Glutamatergic neuron (in vitro differentiated cells): ENCODE measurements around the gene SCPEP1. TPM values are rescaled to one million over a fixed set of nuclear protein-coding genes. Genes with fewer than 3 reads are reported as not detected.
A peak's percentile ranks its signal among the peaks of the same experiment; 100 is the strongest.

Experiments used
- DNase-seq: peaks from one replicate; pipeline ENCODE4 v3.0.0; 2022
- H3K27ac Mint-ChIP-seq: one replicate; pipeline ENCODE4 v1.8.0; 2020; ENCODE audit warnings: mild to moderate bottlenecking, mixed read lengths, inconsistent platforms; ENCODE audit not compliant: unreplicated experiment
- H3K27me3 Mint-ChIP-seq: one replicate; pipeline ENCODE4 v1.8.0; 2020; ENCODE audit warnings: mild to moderate bottlenecking, moderate library complexity, mixed read lengths, inconsistent platforms; ENCODE audit not compliant: unreplicated experiment
- H3K36me3 Mint-ChIP-seq: one replicate; pipeline ENCODE4 v1.8.0; 2020; ENCODE audit warnings: mild to moderate bottlenecking, mixed read lengths, inconsistent platforms; ENCODE audit not compliant: unreplicated experiment
- H3K4me1 Mint-ChIP-seq: one replicate; pipeline ENCODE4 v1.8.0; 2020; ENCODE audit warnings: mild to moderate bottlenecking, low read depth, mixed read lengths, inconsistent platforms; ENCODE audit not compliant: unreplicated experiment
- H3K4me3 Mint-ChIP-seq: one replicate; pipeline ENCODE4 v1.8.0; 2020; ENCODE audit warnings: mild to moderate bottlenecking, mixed read lengths, inconsistent platforms; ENCODE audit not compliant: unreplicated experiment
- H3K9me3 Mint-ChIP-seq: one replicate; pipeline ENCODE4 v1.8.0; 2020; ENCODE audit warnings: mild to moderate bottlenecking, moderate library complexity, mixed read lengths, inconsistent platforms; ENCODE audit not compliant: unreplicated experiment
- CTCF ChIP-seq: fragments of 200-600 bp; sonication (generic); IDR thresholded peaks from one replicate; pipeline ENCODE4 v1.5.0; 2021; ENCODE audit not compliant: partially characterized antibody, unreplicated experiment
- long read RNA-seq: library from polyadenylated mRNA; unstranded; transcript quantifications from one replicate; pipeline ENCODE4 v2.0.0, GENCODE V29; 2020; ENCODE audit not compliant: unreplicated experiment
- total RNA-seq: library from RNA; stranded (reverse); fragmentation: NEBNext Ultra II Directional; extraction: Animal tissue kit (Norgen Biotek cat#: 25700); gene quantifications from one replicate; pipeline ENCODE4 v1.2.1, GENCODE V29; 2021; ENCODE audit not compliant: unreplicated experiment

The SCPEP1 gene
- 46.9 TPM for total RNA-seq
- long read RNA-seq, transcript SCPEP1-201 (13 exons, 1,942 nt) = major isoform, 13 of 22 reads
- long read RNA-seq, partial matches to known transcripts = 4 of 22 reads
- long read RNA-seq, other reads (novel, unspliced or antisense) = 5 of 22 reads

- H3K9me3 Mint-ChIP-seq = peaks cover 11% of the 10 kb centered on the region
- peak within 1 kb of the TSS; percentile 89 for H3K4me3 Mint-ChIP-seq
- DNase-seq = peak; percentile 85
- peak within 1 kb of the TSS; percentile 93 for H3K27ac Mint-ChIP-seq
- TF ChIP-seq CTCF = no peak
- H3K36me3 Mint-ChIP-seq = peaks cover 8% of the 10 kb centered on the region
- peaks cover 14% of the 10 kb centered on the region for H3K4me1 Mint-ChIP-seq
- H3K27me3 Mint-ChIP-seq = peaks cover 7% of the 10 kb centered on the region
These were observed at the start of gene SCPEP1 for GRCh38 chr17:56977673-56978395. SCPEP1 (plus strand) TSS chr17:56978131; CDS start chr17:56978160, 29 bp downstream.

- no peak for DNase-seq
- no peak for TF ChIP-seq CTCF
- Mint-ChIP-seq H3K4me3 (no peak overlapping the region), H3K4me1 (no peaks in the 10 kb centered on the region), H3K36me3 (peaks cover 5% of the 10 kb centered on the region), H3K9me3 (peaks cover 3% of the 10 kb centered on the region), H3K27ac (no peak overlapping the region), H3K27me3 (no peaks in the 10 kb centered on the region)
These were observed 49.3 kb upstream of the SCPEP1 start for GRCh38 chr17:56928586-56928985.

- H3K9me3 Mint-ChIP-seq = peaks cover 3% of the 10 kb centered on the region
- no peaks in the 10 kb centered on the region for H3K27me3 Mint-ChIP-seq
- H3K36me3 Mint-ChIP-seq = peaks cover 10% of the 10 kb centered on the region
These were observed 48.5 kb upstream of the SCPEP1 start for GRCh38 chr17:56929362-56929969.

GRCh38 chr17:56930739-56931337, 47.1 kb upstream of the SCPEP1 start:
- TF ChIP-seq CTCF = no peak
- H3K36me3 Mint-ChIP-seq = peaks cover 10% of the 10 kb centered on the region

More at GRCh38 chr17:56929362-56929969, 48.5 kb upstream of the SCPEP1 start:
- H3K4me3 Mint-ChIP-seq = no peak overlapping the region
- no peak overlapping the region for H3K27ac Mint-ChIP-seq
- no peak for DNase-seq
- no peak for TF ChIP-seq CTCF
- H3K4me1 Mint-ChIP-seq = no peaks in the 10 kb centered on the region

More at GRCh38 chr17:56930739-56931337, 47.1 kb upstream of the SCPEP1 start:
- no peak for DNase-seq
- Mint-ChIP-seq H3K27me3 (no peaks in the 10 kb centered on the region), H3K4me1 (no peaks in the 10 kb centered on the region), H3K27ac (no peak overlapping the region), H3K4me3 (no peak overlapping the region), H3K9me3 (peaks cover 3% of the 10 kb centered on the region)
